Breast epithelium (tissue), 3 donors: Measurements from ENCODE around the gene USP21.

Experiments
- POLR2A ChIP-seq: fragments of 450-650 bp; IDR thresholded peaks from one replicate; pipeline ENCODE4 v1.6.1; 2016; ENCODE audit warnings: antibody characterized with exemption, mild to moderate bottlenecking, moderate library complexity
- POLR2AphosphoS5 ChIP-seq, 3 donors: sonication (generic); formaldehyde crosslinking; IDR thresholded peaks; one replicate each; pipeline ENCODE4 v1.6.1; 2017; ENCODE audit warnings: antibody characterized with exemption in 3 of 3
- TF ChIP-seq, protein P1 (sequence below), 3 donors: fragments of 450-650 bp; IDR thresholded peaks; one replicate each; pipeline ENCODE4 v1.5.1; 2016 to 2017; ENCODE audit warnings: antibody characterized with exemption in 3 of 3, mild to moderate bottlenecking in 3 of 3, moderate library complexity in 3 of 3

DNA sequence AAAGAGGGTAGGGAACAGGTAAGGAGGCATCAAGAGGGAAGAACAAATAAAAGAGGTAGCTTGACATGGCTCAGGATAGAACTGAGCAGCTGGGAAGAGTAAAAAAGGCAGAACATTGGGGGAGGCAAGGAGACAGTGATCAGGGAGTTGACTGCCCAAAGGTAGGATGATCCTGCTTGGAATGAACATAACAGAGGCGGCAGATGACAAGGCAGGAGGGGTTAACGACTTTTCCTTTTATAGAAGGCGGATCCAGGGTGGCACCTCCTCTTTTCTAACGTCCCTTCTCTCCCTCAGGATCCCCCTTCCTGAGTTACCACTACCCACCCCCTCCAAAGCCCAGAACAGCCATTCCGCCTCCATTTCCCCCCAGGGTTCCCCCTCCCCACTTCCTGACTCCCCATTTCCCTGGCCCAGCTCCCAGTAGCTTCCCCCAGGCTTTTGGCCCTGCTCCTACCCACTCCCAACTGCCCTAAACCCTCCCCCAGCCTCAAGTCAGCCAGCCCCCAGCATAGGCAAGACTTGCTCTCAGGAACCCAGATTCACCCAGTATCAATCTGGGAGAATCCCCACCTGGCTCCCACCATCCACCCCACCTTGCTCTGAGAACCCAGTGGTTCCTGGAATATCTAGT lies 40.3 kb downstream of the USP21 start:
- TF ChIP-seq, protein P1, sequence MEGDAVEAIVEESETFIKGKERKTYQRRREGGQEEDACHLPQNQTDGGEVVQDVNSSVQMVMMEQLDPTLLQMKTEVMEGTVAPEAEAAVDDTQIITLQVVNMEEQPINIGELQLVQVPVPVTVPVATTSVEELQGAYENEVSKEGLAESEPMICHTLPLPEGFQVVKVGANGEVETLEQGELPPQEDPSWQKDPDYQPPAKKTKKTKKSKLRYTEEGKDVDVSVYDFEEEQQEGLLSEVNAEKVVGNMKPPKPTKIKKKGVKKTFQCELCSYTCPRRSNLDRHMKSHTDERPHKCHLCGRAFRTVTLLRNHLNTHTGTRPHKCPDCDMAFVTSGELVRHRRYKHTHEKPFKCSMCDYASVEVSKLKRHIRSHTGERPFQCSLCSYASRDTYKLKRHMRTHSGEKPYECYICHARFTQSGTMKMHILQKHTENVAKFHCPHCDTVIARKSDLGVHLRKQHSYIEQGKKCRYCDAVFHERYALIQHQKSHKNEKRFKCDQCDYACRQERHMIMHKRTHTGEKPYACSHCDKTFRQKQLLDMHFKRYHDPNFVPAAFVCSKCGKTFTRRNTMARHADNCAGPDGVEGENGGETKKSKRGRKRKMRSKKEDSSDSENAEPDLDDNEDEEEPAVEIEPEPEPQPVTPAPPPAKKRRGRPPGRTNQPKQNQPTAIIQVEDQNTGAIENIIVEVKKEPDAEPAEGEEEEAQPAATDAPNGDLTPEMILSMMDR (IDR thresholded peaks at IDR 0.05) = no peak
- TF ChIP-seq POLR2A (no peak), POLR2AphosphoS5 (IDR thresholded peaks at IDR 0.05) (no peak)
